ENCODE data around the gene SPINK4. TPM values are rescaled to one million over a fixed set of nuclear protein-coding genes. Genes with fewer than 3 reads are reported as not detected.

SPINK4 gene, protein sequence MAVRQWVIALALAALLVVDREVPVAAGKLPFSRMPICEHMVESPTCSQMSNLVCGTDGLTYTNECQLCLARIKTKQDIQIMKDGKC
- not detected in 2 replicates for total RNA-seq

GRCh38 chr9:33239921-33240320, at the start of gene SPINK4:
SPINK4 (plus strand) TSS chr9:33240167; CDS start chr9:33240209, 42 bp downstream.

DNA sequence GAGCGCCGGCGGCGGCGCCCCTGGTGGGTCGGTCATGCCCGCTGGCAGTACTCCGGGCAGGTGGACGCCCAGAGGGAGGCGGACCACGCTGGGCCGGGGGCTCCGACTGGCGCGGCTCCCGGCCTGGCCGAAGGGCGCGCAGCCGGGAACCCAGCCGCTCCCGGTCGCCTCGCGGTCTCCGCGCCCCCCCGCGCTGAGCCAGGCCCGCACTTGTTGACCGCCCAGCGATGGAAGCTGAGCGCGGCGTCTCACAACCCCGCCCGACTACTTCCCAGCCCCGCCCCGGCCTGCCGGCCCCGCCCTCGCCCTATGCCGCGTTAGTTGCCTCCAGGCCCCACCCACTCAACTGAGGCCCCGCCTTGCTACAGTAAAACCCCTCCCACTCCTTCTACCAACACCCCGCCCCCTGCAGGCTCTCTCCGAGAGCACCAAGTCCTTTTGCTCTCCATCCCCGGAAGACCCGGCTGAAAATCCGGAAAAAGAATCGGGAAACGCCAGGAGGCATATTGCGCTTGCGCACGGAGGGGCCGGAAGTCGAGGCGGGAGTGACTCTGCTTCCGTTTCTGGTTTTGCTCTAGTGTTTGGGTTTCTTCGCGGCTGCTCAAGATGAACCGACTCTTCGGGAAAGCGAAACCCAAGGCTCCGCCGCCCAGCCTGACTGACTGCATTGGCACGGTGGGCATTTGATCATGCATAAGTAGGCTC, 24.7 kb downstream of the SPINK4 start, which contains the start of the genes BAG1 and CHMP5:
TSS of gene BAG1 (minus strand) at position 236 of the 705 bp plus-strand sequence.
TSS of gene CHMP5 (plus strand) at position 577 of the 705 bp plus-strand sequence. CDS start at position 607, 30 bp downstream.

DNA sequence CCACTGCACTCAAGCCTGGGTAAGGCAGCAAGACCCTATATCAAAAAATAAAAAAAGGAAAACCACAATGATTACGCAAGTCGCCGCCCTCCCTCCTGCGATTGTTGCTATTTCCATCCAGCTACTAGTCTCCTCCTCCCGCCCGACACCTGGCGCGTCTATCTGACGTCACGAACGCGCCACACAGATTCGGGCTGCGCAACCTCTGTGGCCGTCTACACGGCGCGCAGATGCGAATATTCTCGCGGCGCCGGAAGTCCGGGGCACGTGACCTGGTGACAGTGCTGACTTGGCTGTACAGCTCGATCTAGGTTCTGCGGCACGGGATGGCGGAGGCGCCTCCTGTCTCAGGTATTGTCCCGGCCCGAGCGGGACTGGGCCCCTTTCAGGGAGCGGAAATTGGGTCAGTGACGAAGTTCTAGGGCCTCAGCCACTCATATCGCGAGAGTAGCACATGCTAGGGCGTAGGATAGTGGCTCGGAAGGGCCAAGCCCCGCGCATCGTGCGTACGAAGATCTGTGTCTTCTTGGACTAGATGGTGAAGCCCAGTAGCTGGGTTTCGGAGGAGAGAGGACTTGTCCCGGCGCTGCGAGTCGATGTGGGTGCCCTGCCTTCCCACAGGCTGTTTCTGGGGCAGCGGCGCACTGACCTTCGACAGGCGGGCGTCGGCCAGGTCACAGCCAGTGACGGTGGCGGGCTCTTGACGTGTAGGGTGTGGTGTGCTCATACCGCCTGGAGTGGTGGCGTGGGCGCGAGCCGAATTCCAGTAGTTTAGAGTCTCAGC, 50.5 kb downstream of the SPINK4 start, which contains the start of gene NFX1:
TSS of gene NFX1 (plus strand) at position 270 of the 784 bp plus-strand sequence. CDS start at position 327, 57 bp downstream.

Other genes starting within 250 kb of the SPINK4 start
- gene APTX, start 238.5 kb upstream of the SPINK4 start, total RNA-seq: 33.9 and 43.7 TPM in 2 replicates
- 93.2 and 120 TPM in 2 replicates for gene DNAJA1, start 214.9 kb upstream of the SPINK4 start, total RNA-seq
- 29.0 and 33.6 TPM in 2 replicates for gene SMU1, start 163.5 kb upstream of the SPINK4 start, total RNA-seq
- 115 and 124 TPM in 2 replicates for gene B4GALT1, start 72.8 kb upstream of the SPINK4 start, total RNA-seq
- gene BAG1, start 24.5 kb downstream of the SPINK4 start, total RNA-seq: 12.8 and 13.9 TPM in 2 replicates
- 149 and 157 TPM in 2 replicates for gene CHMP5, start 24.9 kb downstream of the SPINK4 start, total RNA-seq
- 22.0 and 32.8 TPM in 2 replicates for gene NFX1, start 50.3 kb downstream of the SPINK4 start, total RNA-seq
- gene AQP7, start 162.4 kb downstream of the SPINK4 start, total RNA-seq: not detected in 2 replicates
- 0.42 and 0.59 TPM in 2 replicates for gene AQP3, start 207.4 kb downstream of the SPINK4 start, total RNA-seq
- gene NOL6, start 233.8 kb downstream of the SPINK4 start, total RNA-seq: 28.5 and 56.2 TPM in 2 replicates